Coronary artery (tissue), 2 donors: ENCODE results near the gene ASB5.
A peak's percentile ranks its signal among the peaks of the same experiment; 100 is the strongest.

Experiments used
- DNase-seq: peaks from one replicate; pipeline ENCODE4 v3.0.0-alpha.2; 2017; ENCODE audit warnings: low spot score
- H3K27ac ChIP-seq, 2 donors: fragments of 200-600 bp; sonication (generic); one replicate each; pipeline ENCODE4 v1.5.1; 2016 to 2019
- H3K4me3 ChIP-seq: fragments of 200-600 bp; sonication (generic); 2 replicates; pipeline ENCODE4 v1.5.1; 2016; ENCODE audit warnings: mild to moderate bottlenecking, moderate library complexity
- TF ChIP-seq, protein P1 (sequence below): fragments of 200-600 bp; sonication (generic); IDR thresholded peaks from one replicate; pipeline ENCODE4 v1.5.1; 2019; ENCODE audit warnings: antibody characterized with exemption

The ASB5 gene

DNA sequence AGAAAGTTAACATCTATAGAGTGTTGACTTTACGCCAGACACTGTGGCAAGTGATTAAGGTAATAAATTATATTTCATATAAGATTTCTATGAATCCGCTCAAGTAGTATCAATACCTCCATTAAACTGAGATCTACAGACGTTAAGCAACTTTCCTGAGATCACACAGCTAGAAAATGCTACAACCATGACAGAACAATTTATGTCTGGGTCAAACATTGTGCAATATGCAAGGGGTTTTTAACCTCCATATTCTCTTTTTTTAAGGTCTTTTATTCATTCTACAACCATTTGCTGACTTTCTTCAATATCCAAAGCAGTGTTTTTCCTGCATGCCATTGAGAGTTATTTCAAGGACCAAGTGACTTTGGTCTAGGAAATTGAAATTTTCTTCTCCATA, 10.9 kb downstream of the ASB5 start:
- no peak overlapping the region for H3K27ac ChIP-seq
- no peak overlapping the region for H3K4me3 ChIP-seq
- no peak for DNase-seq
- TF ChIP-seq, protein P1, sequence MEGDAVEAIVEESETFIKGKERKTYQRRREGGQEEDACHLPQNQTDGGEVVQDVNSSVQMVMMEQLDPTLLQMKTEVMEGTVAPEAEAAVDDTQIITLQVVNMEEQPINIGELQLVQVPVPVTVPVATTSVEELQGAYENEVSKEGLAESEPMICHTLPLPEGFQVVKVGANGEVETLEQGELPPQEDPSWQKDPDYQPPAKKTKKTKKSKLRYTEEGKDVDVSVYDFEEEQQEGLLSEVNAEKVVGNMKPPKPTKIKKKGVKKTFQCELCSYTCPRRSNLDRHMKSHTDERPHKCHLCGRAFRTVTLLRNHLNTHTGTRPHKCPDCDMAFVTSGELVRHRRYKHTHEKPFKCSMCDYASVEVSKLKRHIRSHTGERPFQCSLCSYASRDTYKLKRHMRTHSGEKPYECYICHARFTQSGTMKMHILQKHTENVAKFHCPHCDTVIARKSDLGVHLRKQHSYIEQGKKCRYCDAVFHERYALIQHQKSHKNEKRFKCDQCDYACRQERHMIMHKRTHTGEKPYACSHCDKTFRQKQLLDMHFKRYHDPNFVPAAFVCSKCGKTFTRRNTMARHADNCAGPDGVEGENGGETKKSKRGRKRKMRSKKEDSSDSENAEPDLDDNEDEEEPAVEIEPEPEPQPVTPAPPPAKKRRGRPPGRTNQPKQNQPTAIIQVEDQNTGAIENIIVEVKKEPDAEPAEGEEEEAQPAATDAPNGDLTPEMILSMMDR: no peak

DNA sequence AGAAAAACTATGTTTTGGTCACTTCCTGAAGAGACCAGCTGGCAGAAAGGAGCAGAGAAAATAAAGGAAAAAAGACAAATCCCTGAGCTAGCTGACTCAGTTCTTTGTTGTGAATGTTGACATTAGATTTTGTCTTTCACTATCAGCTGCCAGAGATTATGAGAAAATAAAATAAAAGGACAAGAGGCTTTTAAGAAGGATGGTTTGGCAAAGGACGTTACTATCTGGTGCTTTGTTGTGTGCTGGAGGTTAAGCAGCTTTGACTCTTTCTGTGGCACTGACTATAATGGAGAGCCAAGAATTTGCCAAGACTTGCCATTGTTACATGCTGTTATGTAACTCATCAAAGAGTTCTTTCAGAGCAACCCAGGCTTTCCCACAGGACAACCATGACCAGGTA, 12.1 kb downstream of the ASB5 start:
- TF ChIP-seq, protein P1: no peak
- DNase-seq: no peak
- Histone ChIP-seq H3K4me3 (no peak overlapping the region), H3K27ac (no peak overlapping the region)

DNA sequence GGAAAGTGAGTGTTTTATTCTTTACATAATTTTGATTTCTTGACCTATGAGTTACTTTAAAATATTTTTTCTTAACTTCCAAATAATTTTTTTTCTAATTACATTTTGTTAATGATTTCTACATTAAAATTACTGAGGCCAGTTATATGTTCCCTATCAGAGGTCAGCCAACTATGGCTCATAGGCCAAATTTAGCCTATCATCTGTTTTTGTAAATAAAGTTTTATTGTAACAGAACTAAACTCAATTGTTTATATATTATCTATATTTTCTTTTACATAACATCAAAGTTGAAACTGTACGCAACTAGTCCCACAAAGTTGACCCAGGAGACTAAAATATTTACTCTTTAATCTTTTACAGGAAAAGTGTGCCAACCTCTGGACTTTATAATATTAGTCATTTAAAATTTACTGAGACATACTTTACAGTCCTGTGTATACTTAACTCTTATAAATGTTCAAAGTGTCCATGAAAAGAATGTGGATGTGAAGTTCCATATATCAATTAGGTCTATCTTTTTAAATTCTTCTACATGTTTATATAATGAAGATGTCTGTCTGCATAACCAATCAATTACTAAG, 26.2 kb downstream of the ASB5 start:
- no peak for DNase-seq
- TF ChIP-seq, protein P1: no peak
- Histone ChIP-seq H3K27ac (no peak overlapping the region), H3K4me3 (no peak overlapping the region)

DNA sequence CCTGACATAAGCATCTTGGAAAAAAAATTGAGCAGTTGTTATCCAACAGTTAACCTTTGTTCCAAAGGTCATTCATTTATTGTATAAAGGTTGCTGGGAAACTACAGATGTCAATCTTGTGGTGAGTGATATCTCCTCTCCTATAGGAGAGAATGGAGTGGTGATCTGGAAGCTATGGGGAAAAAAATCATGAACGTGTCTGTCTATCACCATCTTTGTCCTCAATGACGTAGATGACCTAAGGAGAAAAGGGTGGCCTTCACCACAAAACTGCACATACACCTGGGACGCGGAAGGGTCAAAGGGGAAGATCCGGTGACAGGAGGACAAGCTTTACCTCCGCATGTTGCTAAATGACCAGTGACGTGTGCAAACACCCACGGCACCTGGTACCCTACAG, 27.3 kb downstream of the ASB5 start:
- DNase-seq: no peak
- Histone ChIP-seq H3K4me3 (no peak overlapping the region), H3K27ac (no peak overlapping the region)
- TF ChIP-seq, protein P1: no peak

DNA sequence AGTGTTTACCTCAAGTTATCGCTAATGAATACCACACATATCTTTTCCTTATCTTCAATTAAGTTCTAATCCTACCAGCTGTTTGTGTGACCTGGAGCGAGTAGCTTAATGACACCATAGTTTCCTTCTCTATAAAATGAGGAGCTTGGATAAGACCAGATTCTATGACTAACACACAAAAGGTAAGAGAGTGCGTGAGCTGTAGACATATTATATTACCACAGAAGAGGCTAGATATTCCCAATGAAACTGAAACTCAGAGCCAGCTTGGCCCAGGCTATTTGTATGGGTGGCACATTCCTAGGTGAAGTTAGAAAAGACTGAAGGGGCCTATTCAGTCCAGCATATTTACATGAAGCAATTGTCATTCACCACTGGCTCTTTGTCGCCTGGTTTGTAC, 30.2 kb downstream of the ASB5 start:
- no peak for DNase-seq
- H3K4me3 ChIP-seq: no peak overlapping the region
- TF ChIP-seq, protein P1: no peak
- H3K27ac ChIP-seq: peak overlapping the region; percentile 68 to 84

DNA sequence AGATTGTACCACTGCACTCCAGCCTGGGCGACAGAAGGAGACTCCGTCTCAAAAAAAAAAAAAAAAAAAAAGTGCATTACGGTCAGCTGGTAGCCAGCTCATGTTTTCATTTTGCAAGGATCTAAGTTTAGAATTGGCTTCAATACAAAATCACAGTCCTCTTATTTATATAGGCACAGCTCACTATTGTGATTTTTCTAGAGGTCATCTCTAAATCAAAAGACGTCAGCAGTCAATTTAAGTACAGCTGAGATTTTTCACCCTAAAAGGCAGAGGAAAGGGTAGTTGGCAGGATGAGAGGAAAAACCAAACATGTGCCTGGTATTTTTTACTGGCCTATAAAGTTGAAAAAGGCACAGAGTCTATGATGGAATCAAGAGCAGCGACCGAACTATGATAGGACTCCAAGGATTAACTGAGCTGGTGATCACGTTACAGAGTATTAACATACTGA, 30.8 kb downstream of the ASB5 start:
- Histone ChIP-seq H3K4me3 (no peak overlapping the region), H3K27ac (peak overlapping the region; percentile 83 to 84)
- TF ChIP-seq, protein P1: no peak
- DNase-seq: no peak

DNA sequence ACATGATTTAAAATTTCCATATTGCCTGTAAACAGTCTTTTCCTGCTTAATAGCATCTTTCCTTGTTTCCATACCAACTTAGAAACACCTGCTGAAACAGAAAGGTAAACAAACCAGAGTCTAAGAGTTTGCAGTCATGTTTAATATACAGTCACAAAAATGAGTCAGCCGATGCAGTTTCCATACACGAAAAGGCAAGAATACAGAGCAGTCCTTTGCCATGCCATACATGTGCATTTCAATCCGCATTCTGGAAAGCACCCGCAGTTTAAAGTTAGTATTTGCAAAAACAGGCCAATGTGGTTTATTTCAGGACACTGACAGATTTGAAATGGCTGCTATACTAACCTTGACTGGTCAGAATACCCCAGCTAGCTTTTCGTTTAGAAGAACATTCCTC, 32.1 kb downstream of the ASB5 start:
- H3K4me3 ChIP-seq: no peak overlapping the region
- DNase-seq: no peak
- no peak overlapping the region for H3K27ac ChIP-seq
- TF ChIP-seq, protein P1: no peak
